Right lobe of liver (tissue), 4 donors: ENCODE data around the gene POTEJ.
"Not testable (repeated sequence)": the region's sequence is repeated elsewhere in the genome, so short reads cannot be mapped to it uniquely, and the experiment has no call there.

Experiments
- CTCF ChIP-seq, 4 donors: fragments of 200-600 bp in 3 of 4; fragments of 450-650 bp in 1 of 4; IDR thresholded peaks; one replicate each; pipeline versions ENCODE4 v1.5.1 to v1.8.0; 2016 to 2022; ENCODE audit warnings: antibody characterized with exemption in 4 of 4, mild to moderate bottlenecking in 2 of 4
- POLR2A ChIP-seq: fragments of 450-650 bp; IDR thresholded peaks from one replicate; pipeline ENCODE4 v1.6.1; 2017; ENCODE audit warnings: antibody characterized with exemption, mild to moderate bottlenecking
- donor health status: DM: no; HTN: no; CAD: no.
- donor health status: DM: no; HTN: no; CAD: no.
- donor health status: DM: no; HTN: yes; CAD: no.

GRCh38 chr2:130628784-130629475, 17.7 kb downstream of the POTEJ start:
- TF ChIP-seq CTCF (IDR thresholded peaks at IDR 0.05); POLR2A: not testable (repeated sequence)
